ENCODE results near the gene CHST2.

DNA sequence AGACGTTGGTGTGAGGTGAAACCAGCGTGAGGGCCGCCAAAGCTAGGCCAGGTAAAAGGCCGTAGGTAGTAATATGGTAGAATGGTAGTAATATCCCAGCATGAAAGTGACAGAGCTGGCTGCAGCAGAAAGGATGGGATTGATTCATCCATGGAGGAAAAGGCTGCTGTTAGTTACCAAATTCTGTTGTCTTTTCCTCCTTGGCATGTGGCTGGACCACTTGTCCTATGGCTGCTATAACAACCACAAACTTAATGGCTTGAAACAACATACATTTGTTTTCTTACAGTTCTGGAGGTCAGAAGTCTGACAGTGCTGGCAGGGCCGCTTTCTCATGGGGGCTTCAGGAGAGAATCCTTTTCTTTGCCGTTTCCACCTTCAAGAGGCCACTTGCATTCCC lies 47.8 kb upstream of the CHST2 start:
- TF ChIP-seq, protein P1, sequence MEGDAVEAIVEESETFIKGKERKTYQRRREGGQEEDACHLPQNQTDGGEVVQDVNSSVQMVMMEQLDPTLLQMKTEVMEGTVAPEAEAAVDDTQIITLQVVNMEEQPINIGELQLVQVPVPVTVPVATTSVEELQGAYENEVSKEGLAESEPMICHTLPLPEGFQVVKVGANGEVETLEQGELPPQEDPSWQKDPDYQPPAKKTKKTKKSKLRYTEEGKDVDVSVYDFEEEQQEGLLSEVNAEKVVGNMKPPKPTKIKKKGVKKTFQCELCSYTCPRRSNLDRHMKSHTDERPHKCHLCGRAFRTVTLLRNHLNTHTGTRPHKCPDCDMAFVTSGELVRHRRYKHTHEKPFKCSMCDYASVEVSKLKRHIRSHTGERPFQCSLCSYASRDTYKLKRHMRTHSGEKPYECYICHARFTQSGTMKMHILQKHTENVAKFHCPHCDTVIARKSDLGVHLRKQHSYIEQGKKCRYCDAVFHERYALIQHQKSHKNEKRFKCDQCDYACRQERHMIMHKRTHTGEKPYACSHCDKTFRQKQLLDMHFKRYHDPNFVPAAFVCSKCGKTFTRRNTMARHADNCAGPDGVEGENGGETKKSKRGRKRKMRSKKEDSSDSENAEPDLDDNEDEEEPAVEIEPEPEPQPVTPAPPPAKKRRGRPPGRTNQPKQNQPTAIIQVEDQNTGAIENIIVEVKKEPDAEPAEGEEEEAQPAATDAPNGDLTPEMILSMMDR (IDR thresholded peaks at IDR 0.05; ENCODE audit: low read length), result no peak
- TF ChIP-seq EZH2 (IDR thresholded peaks at IDR 0.05; ENCODE audit: borderline replicate concordance, low read length), result no peak
